Fibroblast of pulmonary artery (primary cell): Measurements from ENCODE around the gene IFT25.

Experiments
- DNase-seq: peaks from one replicate; pipeline ENCODE4 v3.0.0-alpha.2; 2010; ENCODE audit warnings: low read depth
- H3K4me3 ChIP-seq: replicated peaks from 2 replicates; pipeline ENCODE4 v1.5.1; 2011; ENCODE audit warnings: low read depth, mild to moderate bottlenecking, control low read depth, low read length, moderate library complexity
- TF ChIP-seq, protein P1 (sequence below): IDR thresholded peaks from 2 replicates; pipeline ENCODE4 v1.5.1; 2011; ENCODE audit warnings: mild to moderate bottlenecking, control low read depth, low read length, inconsistent platforms; ENCODE audit errors: missing control alignments

Gene IFT25

DNA sequence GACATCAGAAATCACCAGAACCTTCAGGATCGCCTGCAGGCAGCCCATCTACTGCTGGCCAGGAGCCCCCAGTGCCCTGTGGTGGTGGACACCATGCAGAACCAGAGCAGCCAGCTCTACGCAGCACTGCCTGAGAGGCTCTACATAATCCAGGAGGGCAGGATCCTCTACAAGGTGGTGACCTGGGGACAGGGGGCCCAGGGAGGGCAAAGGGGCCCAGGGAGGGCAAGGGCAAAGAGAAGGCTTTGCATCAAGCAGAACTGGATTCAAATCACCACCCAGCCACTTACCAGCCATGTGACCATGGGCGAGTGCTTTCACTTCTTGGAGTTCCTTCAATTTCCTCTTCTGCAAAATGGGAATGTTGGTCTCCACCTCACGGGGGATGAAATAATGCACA lies 39.4 kb downstream of the IFT25 start:
- DNase-seq: no peak
- TF ChIP-seq, protein P1, sequence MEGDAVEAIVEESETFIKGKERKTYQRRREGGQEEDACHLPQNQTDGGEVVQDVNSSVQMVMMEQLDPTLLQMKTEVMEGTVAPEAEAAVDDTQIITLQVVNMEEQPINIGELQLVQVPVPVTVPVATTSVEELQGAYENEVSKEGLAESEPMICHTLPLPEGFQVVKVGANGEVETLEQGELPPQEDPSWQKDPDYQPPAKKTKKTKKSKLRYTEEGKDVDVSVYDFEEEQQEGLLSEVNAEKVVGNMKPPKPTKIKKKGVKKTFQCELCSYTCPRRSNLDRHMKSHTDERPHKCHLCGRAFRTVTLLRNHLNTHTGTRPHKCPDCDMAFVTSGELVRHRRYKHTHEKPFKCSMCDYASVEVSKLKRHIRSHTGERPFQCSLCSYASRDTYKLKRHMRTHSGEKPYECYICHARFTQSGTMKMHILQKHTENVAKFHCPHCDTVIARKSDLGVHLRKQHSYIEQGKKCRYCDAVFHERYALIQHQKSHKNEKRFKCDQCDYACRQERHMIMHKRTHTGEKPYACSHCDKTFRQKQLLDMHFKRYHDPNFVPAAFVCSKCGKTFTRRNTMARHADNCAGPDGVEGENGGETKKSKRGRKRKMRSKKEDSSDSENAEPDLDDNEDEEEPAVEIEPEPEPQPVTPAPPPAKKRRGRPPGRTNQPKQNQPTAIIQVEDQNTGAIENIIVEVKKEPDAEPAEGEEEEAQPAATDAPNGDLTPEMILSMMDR: no peak
- no peak overlapping the region for H3K4me3 ChIP-seq

DNA sequence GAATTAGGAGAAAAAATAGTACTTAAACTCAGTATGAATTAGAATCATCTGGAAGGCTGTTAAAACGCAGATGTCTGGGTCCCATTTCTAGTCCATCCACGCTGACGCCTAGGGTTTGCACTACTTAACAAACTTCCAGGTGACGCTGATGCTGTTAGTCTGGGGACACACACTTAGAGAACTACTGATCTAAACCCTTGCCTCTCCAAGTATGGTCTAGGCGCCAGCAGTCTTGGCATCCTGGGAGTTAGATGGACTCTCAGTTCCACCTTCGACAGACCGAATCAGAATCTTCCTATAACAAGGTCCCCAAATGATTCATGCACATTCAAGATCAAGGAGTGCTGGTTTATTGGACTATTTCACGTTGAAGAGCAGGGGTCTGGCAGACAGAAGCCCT lies 40.0 kb downstream of the IFT25 start:
- TF ChIP-seq, protein P1: no peak
- no peak overlapping the region for H3K4me3 ChIP-seq
- no peak for DNase-seq

DNA sequence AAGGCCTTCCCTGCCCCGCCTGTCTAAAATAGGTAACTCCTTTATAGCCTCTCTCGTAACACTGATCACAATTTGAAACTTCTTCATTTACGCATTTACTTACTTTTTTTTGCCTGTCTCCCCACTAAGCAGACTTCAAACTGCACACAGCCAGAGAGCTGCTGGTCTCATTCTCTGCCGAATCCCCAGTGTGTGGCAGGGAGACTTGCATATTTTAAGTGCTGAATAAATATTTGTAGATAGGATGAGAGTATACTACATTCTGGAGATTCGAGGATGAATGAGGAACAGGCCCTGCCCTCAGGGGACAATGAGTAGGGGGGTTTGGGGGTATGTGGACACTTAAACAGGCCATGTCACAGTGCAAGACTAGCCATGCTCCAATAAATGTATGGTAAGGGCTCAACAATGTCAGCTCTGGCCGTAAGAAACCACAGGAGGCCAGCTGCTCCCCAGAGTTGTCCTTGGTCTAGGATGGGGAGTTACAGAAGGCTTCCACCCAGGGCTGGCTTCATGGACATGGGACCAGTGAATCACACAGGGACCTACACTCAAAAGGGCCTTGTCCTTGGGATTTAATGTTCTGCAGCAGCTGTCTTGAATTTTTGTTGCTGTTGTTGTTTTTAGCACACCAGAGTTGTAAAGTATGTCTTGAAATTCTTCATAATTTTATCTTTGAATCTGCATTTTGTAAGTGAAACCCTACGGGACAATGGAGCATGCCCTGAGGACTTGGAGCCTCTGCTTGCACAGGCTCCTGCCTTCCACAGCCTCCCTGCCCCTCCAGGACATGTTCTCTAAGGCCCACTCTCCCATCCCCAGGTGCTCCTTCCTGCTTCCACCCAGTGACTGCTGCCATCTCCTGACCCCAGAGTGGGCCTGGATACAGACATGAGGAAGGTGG lies 43.0 kb downstream of the IFT25 start:
- TF ChIP-seq, protein P1: no peak
- H3K4me3 ChIP-seq: no peak overlapping the region
- DNase-seq: no peak

DNA sequence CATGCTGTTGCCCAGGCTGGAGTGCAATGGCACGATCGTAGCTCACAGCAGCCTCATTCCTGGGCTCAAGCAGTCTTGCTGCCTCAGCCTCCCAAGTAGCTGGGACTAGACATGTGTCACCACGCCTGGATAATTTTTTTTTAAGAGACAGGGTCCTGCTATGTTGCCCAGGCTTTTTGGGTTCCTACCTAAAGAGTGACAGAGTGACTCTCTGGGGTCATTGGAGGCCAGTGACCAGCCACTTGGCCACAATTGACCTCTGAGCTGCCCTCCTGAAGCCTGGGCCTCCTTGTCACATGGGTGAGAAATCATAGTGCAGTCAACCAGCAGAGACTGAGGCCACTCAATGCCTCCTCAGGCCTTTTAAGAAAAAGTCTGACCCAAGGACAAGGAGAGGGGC lies 45.8 kb downstream of the IFT25 start:
- no peak for DNase-seq
- no peak overlapping the region for H3K4me3 ChIP-seq
- TF ChIP-seq, protein P1: no peak

DNA sequence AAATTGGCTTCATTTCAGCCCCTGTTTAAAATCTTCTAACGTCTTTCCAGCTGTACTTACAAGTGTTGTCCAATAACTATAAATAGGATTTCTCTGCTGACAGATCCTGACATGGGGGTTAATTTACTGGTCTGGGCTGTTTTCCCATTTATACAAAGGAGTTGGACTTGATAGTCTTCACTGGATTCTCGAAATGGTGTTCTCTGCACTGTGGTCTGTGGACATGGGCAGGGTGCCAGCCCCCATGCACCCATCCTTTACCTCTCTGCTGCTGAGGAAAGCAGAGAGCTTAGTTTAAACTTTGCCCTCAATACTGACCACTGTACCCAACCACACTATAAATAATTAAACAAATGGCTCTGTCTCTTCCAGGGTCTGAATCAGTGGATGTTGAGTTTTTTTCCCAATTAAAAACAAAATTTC lies 46.3 kb downstream of the IFT25 start:
- DNase-seq: peak; percentile 34
- TF ChIP-seq, protein P1: no peak
- H3K4me3 ChIP-seq: no peak overlapping the region

DNA sequence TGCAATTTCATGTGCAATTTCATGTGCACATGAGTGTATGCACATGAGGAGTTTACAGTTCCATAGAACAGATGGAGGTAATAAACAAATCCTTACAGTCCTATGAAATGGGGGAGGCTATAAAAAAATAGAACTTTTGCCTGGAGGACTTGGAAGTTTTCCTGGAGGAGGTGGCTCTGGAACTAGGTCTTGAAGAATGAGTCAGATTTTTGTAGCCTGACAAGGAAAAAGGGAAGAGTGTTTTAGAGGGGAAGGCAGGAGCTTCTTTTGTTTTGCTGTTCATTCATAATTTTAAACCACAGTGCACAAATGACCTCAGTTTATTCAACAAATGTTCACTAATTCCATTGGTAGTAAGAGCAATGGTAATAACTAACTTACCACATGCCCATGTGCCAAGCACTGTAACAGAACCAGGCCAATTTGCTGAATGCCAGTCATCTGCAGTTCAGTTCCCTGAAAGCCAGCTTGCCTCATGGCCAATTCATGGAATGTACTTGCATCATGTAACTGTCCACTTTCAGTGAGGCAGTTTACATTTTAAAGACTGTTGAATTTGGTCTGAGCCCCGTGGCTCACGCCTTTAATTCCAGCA lies 48.8 kb downstream of the IFT25 start:
- DNase-seq: peak; percentile 69
- TF ChIP-seq, protein P1: no peak
- H3K4me3 ChIP-seq: no peak overlapping the region
